Fibroblast of lung (primary cell): Measurements from ENCODE around the gene FLT3LG. TPM values are rescaled to one million over a fixed set of nuclear protein-coding genes. Genes with fewer than 3 reads are reported as not detected.

Source experiments
- DNase-seq, 2 donors: peaks; one replicate each; pipeline versions ENCODE4 v3.0.0 to v3.0.0-alpha.2; 2010; ENCODE audit warnings: low read depth in 2 of 2
- H2AFZ ChIP-seq: 2 replicates; pipeline ENCODE4 v1.5.1; 2012; ENCODE audit warnings: low read length, control low read depth, inconsistent platforms
- H3K27ac ChIP-seq: 2 replicates; pipeline ENCODE4 v1.5.1; 2011; ENCODE audit warnings: low read length, control low read depth; ENCODE audit not compliant: insufficient read depth
- H3K27me3 ChIP-seq: 2 replicates; pipeline ENCODE4 v1.5.1; 2011; ENCODE audit warnings: mild to moderate bottlenecking, low read length; ENCODE audit not compliant: control insufficient read depth, insufficient read depth
- H3K36me3 ChIP-seq: 2 replicates; pipeline ENCODE4 v1.5.1; 2011; ENCODE audit warnings: low read length; ENCODE audit not compliant: control insufficient read depth, insufficient read depth
- H3K4me1 ChIP-seq: 2 replicates; pipeline ENCODE4 v1.5.1; 2011; ENCODE audit warnings: low read length; ENCODE audit not compliant: control insufficient read depth, insufficient read depth; ENCODE audit errors: extremely low read depth
- H3K4me2 ChIP-seq: 2 replicates; pipeline ENCODE4 v1.5.1; 2011; ENCODE audit warnings: low read length, control low read depth; ENCODE audit not compliant: insufficient read depth; ENCODE audit errors: extremely low read depth
- H3K4me3 ChIP-seq, 4 experiments: fragments of 200-600 bp in 1 of 4; sonication (generic) in 1 of 4; replicated peaks in 1 of 4; 2 replicates each; pipeline ENCODE4 v1.5.1; 2011 to 2016; ENCODE audit warnings: low read length in 4 of 4, low read depth in 3 of 4, mild to moderate bottlenecking in 3 of 4, control low read depth in 2 of 4, inconsistent platforms in 1 of 4, mixed read lengths in 1 of 4; ENCODE audit not compliant: insufficient read depth in 1 of 4; ENCODE audit errors: control extremely low read depth in 1 of 4
- H3K79me2 ChIP-seq: 2 replicates; pipeline ENCODE4 v1.5.1; 2012; ENCODE audit warnings: mild to moderate bottlenecking, low read length, inconsistent platforms; ENCODE audit not compliant: control insufficient read depth, insufficient read depth
- H3K9ac ChIP-seq: 2 replicates; pipeline ENCODE4 v1.5.1; 2011; ENCODE audit warnings: mild to moderate bottlenecking, low read length, control low read depth; ENCODE audit not compliant: insufficient read depth
- H3K9me3 ChIP-seq: 2 replicates; pipeline ENCODE4 v1.5.1; 2012; ENCODE audit warnings: low read depth, low read length; ENCODE audit not compliant: control insufficient read depth, insufficient read depth
- H4K20me1 ChIP-seq: 2 replicates; pipeline ENCODE4 v1.5.1; 2011; ENCODE audit warnings: low read length; ENCODE audit not compliant: control insufficient read depth, insufficient read depth; ENCODE audit errors: extremely low read depth
- EZH2 ChIP-seq: IDR thresholded peaks from 2 replicates; pipeline ENCODE4 v1.5.1; 2012; ENCODE audit warnings: low read length, control low read depth, mild to moderate bottlenecking; ENCODE audit errors: missing control alignments
- polyA plus RNA-seq, 2 donors: library from polyadenylated mRNA; depleted of rRNA in 1 of 2; stranded (reverse) in 1 of 2; unstranded in 1 of 2; fragments of >200 nt; gene quantifications; 2 replicates each; pipeline ENCODE4 v1.2.1, GENCODE V29; 2011 to 2012; ENCODE audit warnings: missing spikeins in 1 of 2
- total RNA-seq: library from RNA; depleted of rRNA; stranded (reverse); fragments of >200 nt; gene quantifications from 2 replicates; pipeline ENCODE4 v1.2.1, GENCODE V29; 2014
- TF ChIP-seq, protein P1 (sequence below), 2 donors: IDR thresholded peaks in 1 of 2; conservative IDR thresholded peaks in 1 of 2; 1 replicate in 1 of 2; 2 replicates in 1 of 2; pipeline ENCODE4 v1.5.1; 2011 to 2012; ENCODE audit warnings: low read length in 2 of 2, control low read depth in 1 of 2, inconsistent platforms in 1 of 2, low read depth in 1 of 2, mild to moderate bottlenecking in 1 of 2

The FLT3LG gene
- total and polyA plus RNA-seq, 2 donors (not counting 1 experiment from before 2014, with no cell fraction given) = 4.4 to 4.5 TPM

DNA sequence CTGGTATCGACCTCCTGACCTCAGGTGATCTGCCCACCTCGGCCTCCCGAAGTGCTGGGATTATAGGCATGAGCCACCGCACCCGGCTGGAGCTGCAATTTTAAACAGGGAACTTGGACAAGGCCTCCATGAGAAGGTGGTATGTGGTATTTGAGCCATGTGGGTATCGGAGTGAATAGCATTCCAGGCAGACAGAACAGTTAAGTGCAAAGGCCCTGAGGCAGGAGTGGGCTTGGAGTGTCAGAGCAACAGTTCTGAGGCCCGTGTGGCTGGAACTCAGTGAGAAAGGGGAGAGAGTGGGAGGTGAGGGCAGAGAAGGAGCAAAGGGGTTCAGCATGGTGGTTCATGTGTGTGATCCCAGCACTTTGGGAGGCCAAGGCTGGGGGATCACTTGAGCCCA is 56.7 kb downstream of the FLT3LG start:
- no peak overlapping the region for H3K9ac ChIP-seq
- no peak for DNase-seq
- peaks cover 3% of the 10 kb centered on the region for H3K36me3 ChIP-seq
- no peak overlapping the region for H3K27ac ChIP-seq
- H3K4me3 ChIP-seq = no peak overlapping the region
- no peak overlapping the region for H2AFZ ChIP-seq
- H3K4me2 ChIP-seq = no peak overlapping the region
- H4K20me1 ChIP-seq = peaks cover 2% of the 10 kb centered on the region
- TF ChIP-seq, protein P1, sequence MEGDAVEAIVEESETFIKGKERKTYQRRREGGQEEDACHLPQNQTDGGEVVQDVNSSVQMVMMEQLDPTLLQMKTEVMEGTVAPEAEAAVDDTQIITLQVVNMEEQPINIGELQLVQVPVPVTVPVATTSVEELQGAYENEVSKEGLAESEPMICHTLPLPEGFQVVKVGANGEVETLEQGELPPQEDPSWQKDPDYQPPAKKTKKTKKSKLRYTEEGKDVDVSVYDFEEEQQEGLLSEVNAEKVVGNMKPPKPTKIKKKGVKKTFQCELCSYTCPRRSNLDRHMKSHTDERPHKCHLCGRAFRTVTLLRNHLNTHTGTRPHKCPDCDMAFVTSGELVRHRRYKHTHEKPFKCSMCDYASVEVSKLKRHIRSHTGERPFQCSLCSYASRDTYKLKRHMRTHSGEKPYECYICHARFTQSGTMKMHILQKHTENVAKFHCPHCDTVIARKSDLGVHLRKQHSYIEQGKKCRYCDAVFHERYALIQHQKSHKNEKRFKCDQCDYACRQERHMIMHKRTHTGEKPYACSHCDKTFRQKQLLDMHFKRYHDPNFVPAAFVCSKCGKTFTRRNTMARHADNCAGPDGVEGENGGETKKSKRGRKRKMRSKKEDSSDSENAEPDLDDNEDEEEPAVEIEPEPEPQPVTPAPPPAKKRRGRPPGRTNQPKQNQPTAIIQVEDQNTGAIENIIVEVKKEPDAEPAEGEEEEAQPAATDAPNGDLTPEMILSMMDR (conservative IDR thresholded peaks at IDR 0.05 in 1 of 2, IDR thresholded peaks at IDR 0.05 in 1 of 2; ENCODE audit: low read depth in 1 of 2, low read length in 2 of 2) = no peak
- no peak for TF ChIP-seq EZH2
- peaks cover 7% of the 10 kb centered on the region for H3K4me1 ChIP-seq
- H3K27me3 ChIP-seq = no peaks in the 10 kb centered on the region
- H3K79me2 ChIP-seq = peaks cover 3% of the 10 kb centered on the region
- no peaks in the 10 kb centered on the region for H3K9me3 ChIP-seq

DNA sequence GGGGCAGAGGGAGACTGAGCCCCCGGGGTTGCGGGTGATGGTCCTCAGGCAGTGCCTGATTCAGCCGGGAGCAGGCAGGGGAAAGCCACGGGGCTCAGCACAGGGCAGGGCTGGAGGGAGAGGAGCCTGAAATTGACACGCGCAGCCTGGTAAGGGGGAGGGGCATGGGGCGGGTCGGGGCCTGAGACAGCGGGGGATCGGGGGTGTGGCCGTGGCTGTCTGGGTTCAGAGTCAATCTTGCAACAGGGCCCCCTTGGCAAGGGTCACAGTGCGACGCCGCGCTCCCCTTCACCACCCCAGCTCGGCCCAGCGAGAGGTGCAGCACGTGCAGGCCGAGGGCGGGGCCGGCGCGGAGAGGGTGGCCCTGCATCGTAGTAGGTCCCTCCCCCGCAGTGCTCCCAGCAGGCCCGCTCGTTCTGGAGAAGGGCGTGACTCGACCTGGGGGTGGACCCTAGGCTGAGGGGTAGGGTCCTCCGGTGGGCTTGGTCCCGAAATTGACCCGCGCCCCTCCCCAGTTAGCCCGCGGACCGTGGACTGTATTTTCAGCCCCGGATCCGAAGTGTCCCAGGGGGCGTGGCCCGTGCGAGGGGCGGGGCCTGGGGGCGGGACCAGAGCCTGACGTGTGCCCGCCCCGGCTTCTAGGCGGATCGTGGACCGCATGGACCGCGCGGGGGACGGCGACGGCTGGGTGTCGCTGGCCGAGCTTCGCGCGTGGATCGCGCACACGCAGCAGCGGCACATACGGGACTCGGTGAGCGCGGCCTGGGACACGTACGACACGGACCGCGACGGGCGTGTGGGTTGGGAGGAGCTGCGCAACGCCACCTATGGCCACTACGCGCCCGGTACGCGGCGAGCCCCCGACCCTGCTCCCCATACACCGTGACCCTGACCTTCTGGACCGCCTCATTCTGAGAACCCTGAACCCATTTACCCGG is 59.8 kb downstream of the FLT3LG start:
- no peaks in the 10 kb centered on the region for H3K79me2 ChIP-seq
- H3K9ac ChIP-seq = peak overlapping the region; percentile 17
- H3K27ac ChIP-seq = no peak overlapping the region
- peaks cover 2% of the 10 kb centered on the region for H4K20me1 ChIP-seq
- peak overlapping the region; percentile 56 to 65 (median 58) for H3K4me3 ChIP-seq
- H2AFZ ChIP-seq = peak overlapping the region; percentile 77
- DNase-seq = peak; percentile 54
- TF ChIP-seq, protein P1 (conservative IDR thresholded peaks at IDR 0.05 in 1 of 2, IDR thresholded peaks at IDR 0.05 in 1 of 2; ENCODE audit: low read depth in 1 of 2, low read length in 2 of 2) = peak in 1 of 2 donors; percentile 37
- TF ChIP-seq EZH2 = no peak
- peak overlapping the region; percentile 66 for H3K4me2 ChIP-seq
- no peaks in the 10 kb centered on the region for H3K27me3 ChIP-seq
- H3K36me3 ChIP-seq = peaks cover 9% of the 10 kb centered on the region
- H3K9me3 ChIP-seq = no peaks in the 10 kb centered on the region
- H3K4me1 ChIP-seq = peaks cover 5% of the 10 kb centered on the region

GRCh38 chr19:49534632-49535385 is 60.8 kb downstream of the FLT3LG start:
- peaks cover 12% of the 10 kb centered on the region for H3K36me3 ChIP-seq
- no peak overlapping the region for H3K4me3 ChIP-seq
- no peak overlapping the region for H3K4me2 ChIP-seq
- H3K79me2 ChIP-seq = no peaks in the 10 kb centered on the region
- H3K9ac ChIP-seq = no peak overlapping the region
- no peak for DNase-seq
- TF ChIP-seq, protein P1 (conservative IDR thresholded peaks at IDR 0.05 in 1 of 2, IDR thresholded peaks at IDR 0.05 in 1 of 2; ENCODE audit: low read depth in 1 of 2, low read length in 2 of 2) = no peak
- TF ChIP-seq EZH2 = no peak
- H3K27me3 ChIP-seq = no peaks in the 10 kb centered on the region
- peaks cover 2% of the 10 kb centered on the region for H4K20me1 ChIP-seq
- H3K9me3 ChIP-seq = no peaks in the 10 kb centered on the region
- H2AFZ ChIP-seq = no peak overlapping the region
- no peak overlapping the region for H3K27ac ChIP-seq
- H3K4me1 ChIP-seq = peaks cover 5% of the 10 kb centered on the region
